HG03097 (cell line): ENCODE data around the gene PON3.

ENCODE experiments used
- ATAC-seq: cut with Tn5 transposase; IDR thresholded peaks from one replicate; pipeline ENCODE4 v1.9.1; 2021; ENCODE audit not compliant: unreplicated experiment, low FRiP score

PON3 gene

DNA sequence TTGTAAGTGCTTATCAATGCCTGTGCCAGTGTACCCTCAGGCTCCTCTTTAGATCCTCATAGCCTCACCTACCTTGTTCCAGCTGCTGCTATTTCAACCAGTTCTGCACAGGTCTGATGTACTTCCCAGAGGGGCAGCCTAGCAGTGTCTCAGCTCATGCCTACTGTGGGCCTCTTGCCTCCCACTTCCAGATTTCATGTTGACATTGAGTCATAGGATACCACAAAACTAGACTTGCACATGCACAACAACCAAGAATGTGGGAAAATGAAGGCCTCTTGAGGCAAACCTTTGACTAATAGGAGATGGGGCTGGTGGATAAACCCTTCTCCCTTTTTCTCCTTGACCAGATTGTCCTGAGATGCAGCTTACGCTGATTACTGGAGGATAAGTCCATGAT is 31.0 kb downstream of the PON3 start:
- no peak for ATAC-seq

- ATAC-seq: no peak
Observed at GRCh38 chr7:95357623-95358022, 38.6 kb downstream of the PON3 start.

GRCh38 chr7:95342642-95343307 is 53.4 kb downstream of the PON3 start:
- no peak for ATAC-seq

GRCh38 chr7:95342029-95342428 is 54.1 kb downstream of the PON3 start:
- no peak for ATAC-seq

- ATAC-seq: no peak
Observed at GRCh38 chr7:95340491-95340890, 55.7 kb downstream of the PON3 start.

GRCh38 chr7:95338832-95339231 is 57.3 kb downstream of the PON3 start:
- ATAC-seq: no peak

GRCh38 chr7:95335093-95335492 is 61.1 kb downstream of the PON3 start:
- no peak for ATAC-seq

GRCh38 chr7:95334447-95334846 is 61.7 kb downstream of the PON3 start:
- no peak for ATAC-seq

DNA sequence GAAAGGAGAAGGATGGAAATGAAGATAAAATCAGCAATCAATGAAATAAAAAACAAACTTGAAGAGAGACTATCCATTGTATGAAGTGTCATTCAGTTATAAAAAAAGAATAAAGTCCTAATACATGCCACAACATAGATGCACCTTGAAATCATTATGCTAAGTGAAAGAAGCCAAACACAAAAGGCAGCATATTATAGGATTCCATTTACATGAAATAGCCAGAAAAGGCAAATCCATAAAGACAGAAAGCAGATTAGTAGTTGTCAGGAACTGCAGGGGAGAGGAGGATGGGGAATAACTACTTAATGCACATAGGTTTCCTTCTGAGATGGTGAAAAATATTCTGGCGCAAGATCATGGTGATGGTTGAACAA is 65.2 kb downstream of the PON3 start:
- peak; percentile 17 for ATAC-seq

GRCh38 chr7:95330204-95330960 is 65.8 kb downstream of the PON3 start:
- ATAC-seq: peak; percentile 90

DNA sequence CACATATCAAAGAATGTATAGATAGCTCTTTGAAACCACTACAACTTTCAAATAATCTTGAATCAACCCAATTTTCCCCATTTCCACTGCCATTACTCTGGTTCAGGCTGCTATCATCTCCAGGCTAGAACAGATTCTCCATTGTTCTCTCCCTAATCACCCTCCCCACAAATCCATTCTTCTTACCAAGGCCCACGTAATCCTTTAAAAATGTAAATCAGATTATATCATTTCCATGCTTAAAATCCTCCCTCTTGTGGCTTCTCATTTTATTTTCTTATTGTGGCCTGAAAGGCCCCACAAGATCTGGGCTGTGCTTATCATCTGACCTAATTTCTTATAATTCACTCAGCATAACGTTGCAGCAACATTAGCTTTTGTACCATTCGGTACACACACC is 68.8 kb downstream of the PON3 start:
- ATAC-seq: no peak

DNA sequence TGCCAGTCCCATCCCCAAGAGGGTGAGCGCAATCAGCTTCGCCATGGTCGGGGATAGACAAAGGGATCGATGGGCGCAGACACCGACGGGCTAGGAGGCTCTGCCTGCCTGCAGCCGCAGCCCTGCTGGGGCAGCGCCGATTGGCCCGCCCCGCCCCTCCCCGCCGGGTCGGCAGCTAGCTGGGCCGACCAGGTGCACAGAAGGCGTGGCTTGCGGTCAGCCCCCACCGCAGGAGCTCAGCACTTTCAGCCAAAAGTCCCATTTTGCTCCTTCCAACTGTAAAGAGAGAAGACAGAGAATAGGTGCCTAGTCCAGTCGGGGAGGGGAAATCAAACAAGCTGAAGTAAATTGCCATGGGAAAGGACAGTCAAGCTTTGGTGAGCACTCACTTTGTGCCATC is 71.7 kb downstream of the PON3 start, which contains the start of gene PON1:
Gene PON1, minus strand, starts transcription at position 102 of the 400 bp plus-strand sequence. Its CDS starts 57 bp downstream, at position 45.
- ATAC-seq: no peak

- no peak for ATAC-seq
Observed at GRCh38 chr7:95323410-95324129, 72.6 kb downstream of the PON3 start.

GRCh38 chr7:95322854-95323253 is 73.3 kb downstream of the PON3 start:
- ATAC-seq: no peak

- no peak for ATAC-seq
Observed at GRCh38 chr7:95322396-95322795, 73.8 kb downstream of the PON3 start.

GRCh38 chr7:95321720-95322119 is 74.5 kb downstream of the PON3 start:
- no peak for ATAC-seq

GRCh38 chr7:95320651-95321050 is 75.5 kb downstream of the PON3 start:
- ATAC-seq: no peak

DNA sequence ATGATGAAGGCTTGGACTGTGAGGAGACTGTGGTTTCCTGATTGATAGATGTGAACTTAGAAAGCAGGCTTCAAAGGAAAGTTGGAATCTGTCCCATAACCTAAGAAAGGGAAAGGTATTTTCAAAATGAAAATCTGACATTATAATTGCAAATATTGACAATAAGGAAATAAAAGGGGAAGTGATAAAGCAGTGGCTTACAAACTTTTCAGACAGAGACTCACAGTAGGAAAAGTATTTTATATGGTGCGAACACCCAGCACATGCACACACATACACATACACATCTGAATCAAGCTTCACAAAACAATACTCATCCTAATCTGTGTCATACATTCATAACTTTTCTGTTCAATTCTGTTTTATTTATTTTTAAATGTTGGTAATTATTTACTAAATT is 76.6 kb downstream of the PON3 start:
- no peak for ATAC-seq

- no peak for ATAC-seq
Observed at GRCh38 chr7:95318501-95319100, 77.6 kb downstream of the PON3 start.

DNA sequence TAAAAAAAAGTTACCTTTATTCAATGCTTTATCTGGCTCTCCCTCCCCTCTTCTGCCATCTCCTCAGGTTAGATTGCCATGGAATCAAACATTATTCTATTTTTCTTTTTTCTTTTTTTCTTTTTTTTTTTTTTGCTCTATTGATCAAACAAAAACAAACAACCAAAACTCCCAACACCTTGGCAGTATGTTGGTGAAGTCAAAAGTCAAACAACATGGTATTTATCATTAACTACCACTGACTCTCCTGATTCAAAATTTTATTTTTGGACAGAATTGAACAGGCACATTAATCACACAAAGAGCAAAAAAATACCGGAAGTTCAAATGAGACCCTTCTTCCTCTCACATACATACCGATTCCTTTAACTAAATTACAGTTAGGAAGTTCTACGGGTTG is 78.2 kb downstream of the PON3 start:
- no peak for ATAC-seq

- no peak for ATAC-seq
Observed at GRCh38 chr7:95317546-95317945, 78.6 kb downstream of the PON3 start.
